Measurements from ENCODE around the gene SRL. TPM values are rescaled to one million over a fixed set of nuclear protein-coding genes. Genes with fewer than 3 reads are reported as not detected.

The SRL gene
- total and polyA plus RNA-seq, 2 of the 13 experiments (the other 11 are each of a cell fraction or from before 2014, with no cell fraction given), result 0.05 TPM; not detected in 1

- TF ChIP-seq KAT7 (CRISPR knock-in tag; IDR thresholded peaks at IDR 0.05; ENCODE audit: borderline replicate concordance) (no peak), JDP2 (CRISPR knock-in tag; IDR thresholded peaks at IDR 0.05; ENCODE audit: borderline replicate concordance) (no peak), NR2F2 (IDR thresholded peaks at IDR 0.05; ENCODE audit: borderline replicate concordance, low read depth) (no peak), FOSL1 (CRISPR knock-in tag; IDR thresholded peaks at IDR 0.05; ENCODE audit: borderline replicate concordance) (0 out of 2 replicates have a peak, but pooled peaks have one; percentile 26), HNRNPUL1 (IDR thresholded peaks at IDR 0.05; ENCODE audit: low read depth, low read length) (no peak), ZNF543 (CRISPR knock-in tag; IDR thresholded peaks at IDR 0.05) (no peak), NR3C1 (CRISPR knock-in tag; IDR thresholded peaks at IDR 0.05) (no peak), MAFG (CRISPR knock-in tag; IDR thresholded peaks at IDR 0.05) (no peak), TBL1XR1 (IDR thresholded peaks at IDR 0.05; ENCODE audit: borderline replicate concordance, low read length, partially characterized antibody) (no peak), EP300 (IDR thresholded peaks at IDR 0.05; ENCODE audit: low read depth in 2 of 2, low read length in 2 of 2) (0 out of 4 replicates have a peak, but pooled peaks of 1 of the 2 experiments have one; percentile 16), EP300 (CRISPR knock-in tag; IDR thresholded peaks at IDR 0.05; ENCODE audit: borderline replicate concordance) (no peak), TCF7 (IDR thresholded peaks at IDR 0.05; ENCODE audit: low read depth) (peak; percentile 61), ZNF335 (CRISPR knock-in tag; IDR thresholded peaks at IDR 0.05) (no peak), ZNF530 (CRISPR knock-in tag; IDR thresholded peaks at IDR 0.05; ENCODE audit: low read depth) (no peak), RBFOX2 (IDR thresholded peaks at IDR 0.05; ENCODE audit: low read depth, low read length) (no peak), ZNF44 (CRISPR knock-in tag; IDR thresholded peaks at IDR 0.05) (no peak), ZNF263 (CRISPR knock-in tag; IDR thresholded peaks at IDR 0.05) (no peak), JUNB (CRISPR knock-in tag; IDR thresholded peaks at IDR 0.05; ENCODE audit: borderline replicate concordance) (peak; percentile 55; the same call in 1 of the 2 replicates)
- TF ChIP-seq, protein P1, sequence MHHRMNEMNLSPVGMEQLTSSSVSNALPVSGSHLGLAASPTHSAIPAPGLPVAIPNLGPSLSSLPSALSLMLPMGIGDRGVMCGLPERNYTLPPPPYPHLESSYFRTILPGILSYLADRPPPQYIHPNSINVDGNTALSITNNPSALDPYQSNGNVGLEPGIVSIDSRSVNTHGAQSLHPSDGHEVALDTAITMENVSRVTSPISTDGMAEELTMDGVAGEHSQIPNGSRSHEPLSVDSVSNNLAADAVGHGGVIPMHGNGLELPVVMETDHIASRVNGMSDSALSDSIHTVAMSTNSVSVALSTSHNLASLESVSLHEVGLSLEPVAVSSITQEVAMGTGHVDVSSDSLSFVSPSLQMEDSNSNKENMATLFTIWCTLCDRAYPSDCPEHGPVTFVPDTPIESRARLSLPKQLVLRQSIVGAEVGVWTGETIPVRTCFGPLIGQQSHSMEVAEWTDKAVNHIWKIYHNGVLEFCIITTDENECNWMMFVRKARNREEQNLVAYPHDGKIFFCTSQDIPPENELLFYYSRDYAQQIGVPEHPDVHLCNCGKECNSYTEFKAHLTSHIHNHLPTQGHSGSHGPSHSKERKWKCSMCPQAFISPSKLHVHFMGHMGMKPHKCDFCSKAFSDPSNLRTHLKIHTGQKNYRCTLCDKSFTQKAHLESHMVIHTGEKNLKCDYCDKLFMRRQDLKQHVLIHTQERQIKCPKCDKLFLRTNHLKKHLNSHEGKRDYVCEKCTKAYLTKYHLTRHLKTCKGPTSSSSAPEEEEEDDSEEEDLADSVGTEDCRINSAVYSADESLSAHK (CRISPR knock-in tag; IDR thresholded peaks at IDR 0.05; ENCODE audit: borderline replicate concordance), result no peak
- TF ChIP-seq, protein P2, sequence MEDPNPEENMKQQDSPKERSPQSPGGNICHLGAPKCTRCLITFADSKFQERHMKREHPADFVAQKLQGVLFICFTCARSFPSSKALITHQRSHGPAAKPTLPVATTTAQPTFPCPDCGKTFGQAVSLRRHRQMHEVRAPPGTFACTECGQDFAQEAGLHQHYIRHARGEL (CRISPR knock-in tag; IDR thresholded peaks at IDR 0.05), result no peak
- TF ChIP-seq, protein P3, sequence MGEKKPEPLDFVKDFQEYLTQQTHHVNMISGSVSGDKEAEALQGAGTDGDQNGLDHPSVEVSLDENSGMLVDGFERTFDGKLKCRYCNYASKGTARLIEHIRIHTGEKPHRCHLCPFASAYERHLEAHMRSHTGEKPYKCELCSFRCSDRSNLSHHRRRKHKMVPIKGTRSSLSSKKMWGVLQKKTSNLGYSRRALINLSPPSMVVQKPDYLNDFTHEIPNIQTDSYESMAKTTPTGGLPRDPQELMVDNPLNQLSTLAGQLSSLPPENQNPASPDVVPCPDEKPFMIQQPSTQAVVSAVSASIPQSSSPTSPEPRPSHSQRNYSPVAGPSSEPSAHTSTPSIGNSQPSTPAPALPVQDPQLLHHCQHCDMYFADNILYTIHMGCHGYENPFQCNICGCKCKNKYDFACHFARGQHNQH (CRISPR knock-in tag; IDR thresholded peaks at IDR 0.05), result no peak
- TF ChIP-seq, protein P4, sequence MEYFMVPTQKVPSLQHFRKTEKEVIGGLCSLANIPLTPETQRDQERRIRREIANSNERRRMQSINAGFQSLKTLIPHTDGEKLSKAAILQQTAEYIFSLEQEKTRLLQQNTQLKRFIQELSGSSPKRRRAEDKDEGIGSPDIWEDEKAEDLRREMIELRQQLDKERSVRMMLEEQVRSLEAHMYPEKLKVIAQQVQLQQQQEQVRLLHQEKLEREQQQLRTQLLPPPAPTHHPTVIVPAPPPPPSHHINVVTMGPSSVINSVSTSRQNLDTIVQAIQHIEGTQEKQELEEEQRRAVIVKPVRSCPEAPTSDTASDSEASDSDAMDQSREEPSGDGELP (IDR thresholded peaks at IDR 0.05; ENCODE audit: borderline replicate concordance, low read depth), result no peak
- TF ChIP-seq, protein P5, sequence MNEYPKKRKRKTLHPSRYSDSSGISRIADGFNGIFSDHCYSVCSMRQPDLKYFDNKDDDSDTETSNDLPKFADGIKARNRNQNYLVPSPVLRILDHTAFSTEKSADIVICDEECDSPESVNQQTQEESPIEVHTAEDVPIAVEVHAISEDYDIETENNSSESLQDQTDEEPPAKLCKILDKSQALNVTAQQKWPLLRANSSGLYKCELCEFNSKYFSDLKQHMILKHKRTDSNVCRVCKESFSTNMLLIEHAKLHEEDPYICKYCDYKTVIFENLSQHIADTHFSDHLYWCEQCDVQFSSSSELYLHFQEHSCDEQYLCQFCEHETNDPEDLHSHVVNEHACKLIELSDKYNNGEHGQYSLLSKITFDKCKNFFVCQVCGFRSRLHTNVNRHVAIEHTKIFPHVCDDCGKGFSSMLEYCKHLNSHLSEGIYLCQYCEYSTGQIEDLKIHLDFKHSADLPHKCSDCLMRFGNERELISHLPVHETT (CRISPR knock-in tag; conservative IDR thresholded peaks at IDR 0.05), result no peak
Measured at GRCh38 chr16:4212934-4213296, 29.0 kb downstream of the SRL start (continued).

Measured in HepG2 (cell line).